SK-N-MC (cell line): ENCODE measurements around the gene CA10.

Experiments
- EZH2 ChIP-seq: fragments of 200-600 bp; sonication (generic); IDR thresholded peaks from one replicate; pipeline ENCODE4 v1.6.1; 2017; ENCODE audit warnings: antibody characterized with exemption
- POLR2AphosphoS5 ChIP-seq: IDR thresholded peaks from 2 replicates; pipeline ENCODE4 v1.6.1; 2012; ENCODE audit warnings: mild to moderate bottlenecking, low read depth, low read length, borderline replicate concordance

GRCh38 chr17:51852603-51853002 is 305.9 kb downstream of the CA10 start:
- TF ChIP-seq POLR2AphosphoS5 (no peak), EZH2 (no peak)
